Measurements from ENCODE around the gene PLIN1. TPM values are rescaled to one million over a fixed set of nuclear protein-coding genes. Genes with fewer than 3 reads are reported as not detected.

Gene PLIN1
- polyA plus RNA-seq, 1 donor (not counting 4 experiments of a cell fraction or from before 2014, with no cell fraction given), result 0.30 TPM

DNA sequence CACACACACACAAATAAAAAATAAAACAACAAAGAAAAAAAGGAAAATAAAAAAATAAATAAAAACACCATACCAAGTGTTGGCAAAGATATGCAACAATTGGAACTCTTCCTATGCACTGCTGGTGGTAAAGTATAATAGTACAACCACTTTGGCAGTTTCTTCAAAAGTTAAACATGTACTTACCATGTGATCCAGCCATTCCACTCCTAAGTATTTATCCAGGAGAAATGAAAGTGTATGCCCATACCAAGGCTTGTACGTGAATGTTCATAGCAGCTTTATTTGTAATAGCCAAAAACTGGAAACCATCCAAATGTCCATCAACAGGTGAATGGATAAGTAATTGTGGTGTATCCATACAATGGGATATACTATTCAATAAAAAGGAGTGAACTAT, 28.4 kb upstream of the PLIN1 start:
- TF ChIP-seq, protein P1, sequence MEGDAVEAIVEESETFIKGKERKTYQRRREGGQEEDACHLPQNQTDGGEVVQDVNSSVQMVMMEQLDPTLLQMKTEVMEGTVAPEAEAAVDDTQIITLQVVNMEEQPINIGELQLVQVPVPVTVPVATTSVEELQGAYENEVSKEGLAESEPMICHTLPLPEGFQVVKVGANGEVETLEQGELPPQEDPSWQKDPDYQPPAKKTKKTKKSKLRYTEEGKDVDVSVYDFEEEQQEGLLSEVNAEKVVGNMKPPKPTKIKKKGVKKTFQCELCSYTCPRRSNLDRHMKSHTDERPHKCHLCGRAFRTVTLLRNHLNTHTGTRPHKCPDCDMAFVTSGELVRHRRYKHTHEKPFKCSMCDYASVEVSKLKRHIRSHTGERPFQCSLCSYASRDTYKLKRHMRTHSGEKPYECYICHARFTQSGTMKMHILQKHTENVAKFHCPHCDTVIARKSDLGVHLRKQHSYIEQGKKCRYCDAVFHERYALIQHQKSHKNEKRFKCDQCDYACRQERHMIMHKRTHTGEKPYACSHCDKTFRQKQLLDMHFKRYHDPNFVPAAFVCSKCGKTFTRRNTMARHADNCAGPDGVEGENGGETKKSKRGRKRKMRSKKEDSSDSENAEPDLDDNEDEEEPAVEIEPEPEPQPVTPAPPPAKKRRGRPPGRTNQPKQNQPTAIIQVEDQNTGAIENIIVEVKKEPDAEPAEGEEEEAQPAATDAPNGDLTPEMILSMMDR (optimal IDR thresholded peaks at IDR 0.05 in 1 of 3, IDR thresholded peaks at IDR 0.05 in 1 of 3, conservative IDR thresholded peaks at IDR 0.05 in 1 of 3; ENCODE audit: extremely low read depth in 1 of 3, insufficient read depth in 2 of 3, low read length in 3 of 3), result no peak
- TF ChIP-seq EZH2 (IDR thresholded peaks at IDR 0.05; ENCODE audit: low read length), result no peak
- no peak overlapping the region for H2AFZ ChIP-seq (ENCODE audit: control insufficient read depth, low read length)
- H3K27ac ChIP-seq (ENCODE audit: control insufficient read depth, insufficient read depth, low read length), result no peak overlapping the region
- H3K36me3 ChIP-seq (ENCODE audit: control insufficient read depth in 2 of 2, extremely low read depth in 1 of 2, insufficient read depth in 2 of 2, low read length in 2 of 2), result no peaks in the 10 kb centered on the region
- H3K4me2 ChIP-seq (ENCODE audit: control insufficient read depth, extremely low read depth, insufficient read depth, low read depth, low read length), result no peak overlapping the region
- no peaks in the 10 kb centered on the region for H3K27me3 ChIP-seq (ENCODE audit: control insufficient read depth, extremely low read depth, insufficient read depth, low read length)
- no peak overlapping the region for H3K4me3 ChIP-seq (ENCODE audit: control insufficient read depth in 2 of 3, extremely low read depth in 1 of 3, insufficient read depth in 2 of 3, low read depth in 1 of 3, low read length in 3 of 3)
- dilution Hi-C loops (cut with MboI; ENCODE audit: extremely low pct_ligation_motif_present, low sequenced_read_pairs), result loop anchor here (25.0 kb wide), 1 partner anchor 95 kb away; no protein-coding TSS in a partner anchor
- H3K4me1 ChIP-seq (ENCODE audit: control insufficient read depth, extremely low read depth, insufficient read depth, low read length), result no peaks in the 10 kb centered on the region
- no peak overlapping the region for H3K9ac ChIP-seq (ENCODE audit: control insufficient read depth, extremely low read depth, insufficient read depth, low read length)
- DNase-seq (ENCODE audit: low read depth, low spot score), result no peak
- H3K79me2 ChIP-seq (ENCODE audit: control insufficient read depth, insufficient read depth, low read length), result no peaks in the 10 kb centered on the region
- no peak for FAIRE-seq
- no peaks in the 10 kb centered on the region for H3K9me1 ChIP-seq (ENCODE audit: control insufficient read depth, extremely low read depth, insufficient read depth, low read length)
- H4K20me1 ChIP-seq (ENCODE audit: control insufficient read depth, extremely low read depth, insufficient read depth, low read length), result no peaks in the 10 kb centered on the region
- no peaks in the 10 kb centered on the region for H3K9me3 ChIP-seq (ENCODE audit: control insufficient read depth, low read depth, low read length)

DNA sequence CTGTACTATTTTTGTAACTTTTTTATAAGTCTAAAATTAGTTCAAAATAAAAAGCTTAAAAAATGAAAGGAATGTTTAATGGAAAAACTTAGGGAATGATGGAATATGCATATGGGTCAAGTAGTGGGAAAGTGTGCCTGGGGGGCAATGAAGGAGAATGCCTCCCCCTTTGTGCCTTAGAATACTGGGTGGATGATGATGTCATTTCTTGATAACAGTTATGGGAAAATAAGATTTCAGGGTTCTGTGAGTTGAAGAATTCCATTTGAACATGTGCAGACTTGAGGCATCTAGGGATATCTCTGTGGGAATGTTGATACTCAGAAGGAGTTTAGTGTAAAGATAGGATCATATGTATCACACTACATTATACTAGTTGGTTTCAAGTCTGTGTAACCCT, 25.2 kb upstream of the PLIN1 start:
- no peak overlapping the region for H3K9ac ChIP-seq (ENCODE audit: control insufficient read depth, extremely low read depth, insufficient read depth, low read length)
- no peak overlapping the region for H3K27ac ChIP-seq (ENCODE audit: control insufficient read depth, insufficient read depth, low read length)
- H3K4me2 ChIP-seq (ENCODE audit: control insufficient read depth, extremely low read depth, insufficient read depth, low read depth, low read length), result no peak overlapping the region
- no peak overlapping the region for H2AFZ ChIP-seq (ENCODE audit: control insufficient read depth, low read length)
- dilution Hi-C loops (cut with MboI; ENCODE audit: extremely low pct_ligation_motif_present, low sequenced_read_pairs), result loop anchor here (25.0 kb wide), 1 partner anchor 92 kb away; no protein-coding TSS in a partner anchor
- no peaks in the 10 kb centered on the region for H3K9me3 ChIP-seq (ENCODE audit: control insufficient read depth, low read depth, low read length)
- H3K27me3 ChIP-seq (ENCODE audit: control insufficient read depth, extremely low read depth, insufficient read depth, low read length), result no peaks in the 10 kb centered on the region
- H3K4me1 ChIP-seq (ENCODE audit: control insufficient read depth, extremely low read depth, insufficient read depth, low read length), result no peaks in the 10 kb centered on the region
- H3K79me2 ChIP-seq (ENCODE audit: control insufficient read depth, insufficient read depth, low read length), result no peaks in the 10 kb centered on the region
- no peak for DNase-seq (ENCODE audit: low read depth, low spot score)
- H3K36me3 ChIP-seq (ENCODE audit: control insufficient read depth in 2 of 2, extremely low read depth in 1 of 2, insufficient read depth in 2 of 2, low read length in 2 of 2), result no peaks in the 10 kb centered on the region
- no peaks in the 10 kb centered on the region for H3K9me1 ChIP-seq (ENCODE audit: control insufficient read depth, extremely low read depth, insufficient read depth, low read length)
- TF ChIP-seq, protein P1 (optimal IDR thresholded peaks at IDR 0.05 in 1 of 3, IDR thresholded peaks at IDR 0.05 in 1 of 3, conservative IDR thresholded peaks at IDR 0.05 in 1 of 3; ENCODE audit: extremely low read depth in 1 of 3, insufficient read depth in 2 of 3, low read length in 3 of 3), result no peak
- TF ChIP-seq EZH2 (IDR thresholded peaks at IDR 0.05; ENCODE audit: low read length), result no peak
- no peaks in the 10 kb centered on the region for H4K20me1 ChIP-seq (ENCODE audit: control insufficient read depth, extremely low read depth, insufficient read depth, low read length)
- H3K4me3 ChIP-seq (ENCODE audit: control insufficient read depth in 2 of 3, extremely low read depth in 1 of 3, insufficient read depth in 2 of 3, low read depth in 1 of 3, low read length in 3 of 3), result no peak overlapping the region
- no peak for FAIRE-seq
